Stimulated activated CD4-positive, alpha-beta T cell treated with anti-CD3 and anti-CD28 coated beads, Interleukin-1b, Interleukin-23, amount 100 ng/mL, for 4 hours (primary cell): Measurements from ENCODE around the gene DNAJB6.
A peak's percentile ranks its signal among the peaks of the same experiment; 100 is the strongest.
"Not testable (repeated sequence)": the region's sequence is repeated elsewhere in the genome, so short reads cannot be mapped to it uniquely, and the experiment has no call there.

Source experiments
- DNase-seq, 2 donors: peaks; one replicate each; pipeline ENCODE4 v3.0.0-alpha.2; 2020; ENCODE audit warnings: low read depth in 2 of 2

The DNAJB6 gene

GRCh38 chr7:157323401-157323800 is 13.4 kb upstream of the DNAJB6 start:
- DNase-seq, result no peak

- no peak for DNase-seq
Measured at GRCh38 chr7:157329447-157329846, 7.4 kb upstream of the DNAJB6 start.

GRCh38 chr7:157330567-157330966 is 6.2 kb upstream of the DNAJB6 start:
- not testable (repeated sequence) for DNase-seq

- not testable (repeated sequence) for DNase-seq
Measured at GRCh38 chr7:157331049-157331448, 5.8 kb upstream of the DNAJB6 start.

GRCh38 chr7:157335236-157335635 is 1.6 kb upstream of the DNAJB6 start:
- no peak for DNase-seq

GRCh38 chr7:157335991-157336382 is 817 bp upstream of the DNAJB6 start:
- no peak for DNase-seq

- peak; percentile 34 to 66 for DNase-seq
Measured at GRCh38 chr7:157337316-157338149, 729 bp downstream of the DNAJB6 start.

- peak; percentile 49 to 55 for DNase-seq
Measured at GRCh38 chr7:157339777-157340677, 3.2 kb downstream of the DNAJB6 start.

GRCh38 chr7:157347217-157347904 is 10.6 kb downstream of the DNAJB6 start:
- peak in 1 of 2 donors; percentile 31 for DNase-seq

- no peak for DNase-seq
Measured at GRCh38 chr7:157348548-157348947, 11.7 kb downstream of the DNAJB6 start.

- no peak for DNase-seq
Measured at GRCh38 chr7:157352516-157352915, 15.7 kb downstream of the DNAJB6 start.

GRCh38 chr7:157355784-157356511 is 19.1 kb downstream of the DNAJB6 start:
- no peak for DNase-seq

- DNase-seq, result no peak
Measured at GRCh38 chr7:157357129-157358040, 20.6 kb downstream of the DNAJB6 start.

- no peak for DNase-seq
Measured at GRCh38 chr7:157358041-157358752, 21.4 kb downstream of the DNAJB6 start.

GRCh38 chr7:157358753-157359096 is 21.9 kb downstream of the DNAJB6 start:
- no peak for DNase-seq

GRCh38 chr7:157359581-157359980 is 22.8 kb downstream of the DNAJB6 start:
- DNase-seq, result no peak

- no peak for DNase-seq
Measured at GRCh38 chr7:157360483-157361025, 23.8 kb downstream of the DNAJB6 start.

GRCh38 chr7:157361537-157361936 is 24.7 kb downstream of the DNAJB6 start:
- DNase-seq, result no peak

GRCh38 chr7:157362729-157363128 is 25.9 kb downstream of the DNAJB6 start:
- no peak for DNase-seq
